Stimulated activated memory B cell treated with anti-CD40 and anti-IgM and Interleukin-4, amounts not matched to agents 10 μg/mL and 1 μg/mL and 100 μg/mL, for 72 hours (primary cell): ENCODE data around the gene PDLIM4.

Experiments
- ATAC-seq: fragments of 150-1000 bp; cut with Tn5 transposase; 2 replicates; pipeline ENCODE4 v1.10.0; 2021
- H3K27ac Mint-ChIP-seq: one replicate; pipeline ENCODE4 v1.8.0; 2022; ENCODE audit warnings: mild to moderate bottlenecking, mixed read lengths
- H3K27me3 Mint-ChIP-seq: one replicate; pipeline ENCODE4 v1.8.0; 2022; ENCODE audit warnings: mixed read lengths
- H3K36me3 Mint-ChIP-seq: one replicate; pipeline ENCODE4 v1.8.0; 2022; ENCODE audit warnings: mixed read lengths
- H3K4me1 Mint-ChIP-seq: one replicate; pipeline ENCODE4 v1.8.0; 2022; ENCODE audit warnings: mixed read lengths
- H3K4me3 Mint-ChIP-seq: one replicate; pipeline ENCODE4 v1.8.0; 2022; ENCODE audit warnings: mild to moderate bottlenecking, moderate library complexity, mixed read lengths
- H3K9me3 Mint-ChIP-seq: one replicate; pipeline ENCODE4 v1.8.0; 2022; ENCODE audit warnings: mixed read lengths

Gene PDLIM4

GRCh38 chr5:132256783-132257130 lies 739 bp upstream of the PDLIM4 start:
- ATAC-seq: no peak
- Mint-ChIP-seq H3K36me3 (no peaks in the 10 kb centered on the region), H3K27me3 (peaks cover 39% of the 10 kb centered on the region), H3K4me3 (no peak overlapping the region), H3K27ac (no peak overlapping the region), H3K4me1 (peaks cover 10% of the 10 kb centered on the region), H3K9me3 (no peaks in the 10 kb centered on the region)

GRCh38 chr5:132258102-132259068 lies 889 bp downstream of the PDLIM4 start:
- no peak overlapping the region for H3K4me3 Mint-ChIP-seq
- peaks cover 39% of the 10 kb centered on the region for H3K27me3 Mint-ChIP-seq
- no peak for ATAC-seq
- no peaks in the 10 kb centered on the region for H3K9me3 Mint-ChIP-seq
- no peak overlapping the region for H3K27ac Mint-ChIP-seq
- H3K4me1 Mint-ChIP-seq: peaks cover 10% of the 10 kb centered on the region
- H3K36me3 Mint-ChIP-seq: no peaks in the 10 kb centered on the region

- H3K27me3 Mint-ChIP-seq: peaks cover 39% of the 10 kb centered on the region
- H3K27ac Mint-ChIP-seq: no peak overlapping the region
- H3K4me3 Mint-ChIP-seq: no peak overlapping the region
- H3K4me1 Mint-ChIP-seq: peaks cover 10% of the 10 kb centered on the region
- no peaks in the 10 kb centered on the region for H3K9me3 Mint-ChIP-seq
- ATAC-seq: no peak
- no peaks in the 10 kb centered on the region for H3K36me3 Mint-ChIP-seq
Measured at GRCh38 chr5:132259069-132259851, 1.8 kb downstream of the PDLIM4 start.

GRCh38 chr5:132260051-132260450 lies 2.6 kb downstream of the PDLIM4 start:
- Mint-ChIP-seq H3K4me1 (peaks cover 10% of the 10 kb centered on the region), H3K9me3 (no peaks in the 10 kb centered on the region), H3K27me3 (peaks cover 35% of the 10 kb centered on the region), H3K27ac (no peak overlapping the region), H3K4me3 (no peak overlapping the region), H3K36me3 (no peaks in the 10 kb centered on the region)
- no peak for ATAC-seq

GRCh38 chr5:132260714-132261551 lies 3.4 kb downstream of the PDLIM4 start:
- Mint-ChIP-seq H3K27me3 (peaks cover 27% of the 10 kb centered on the region), H3K4me3 (no peak overlapping the region), H3K4me1 (peaks cover 10% of the 10 kb centered on the region), H3K36me3 (no peaks in the 10 kb centered on the region), H3K27ac (no peak overlapping the region), H3K9me3 (no peaks in the 10 kb centered on the region)
- ATAC-seq: peak; percentile 14

- Mint-ChIP-seq H3K27me3 (peaks cover 14% of the 10 kb centered on the region), H3K27ac (no peak overlapping the region), H3K9me3 (no peaks in the 10 kb centered on the region), H3K4me3 (no peak overlapping the region), H3K36me3 (no peaks in the 10 kb centered on the region), H3K4me1 (peaks cover 10% of the 10 kb centered on the region)
- no peak for ATAC-seq
Measured at GRCh38 chr5:132261881-132262845, 4.7 kb downstream of the PDLIM4 start.

GRCh38 chr5:132262882-132263547 lies 5.5 kb downstream of the PDLIM4 start:
- no peak overlapping the region for H3K27ac Mint-ChIP-seq
- peaks cover 14% of the 10 kb centered on the region for H3K4me1 Mint-ChIP-seq

GRCh38 chr5:132263548-132264261 lies 6.2 kb downstream of the PDLIM4 start:
- H3K36me3 Mint-ChIP-seq: no peaks in the 10 kb centered on the region
- ATAC-seq: no peak
- H3K4me3 Mint-ChIP-seq: no peak overlapping the region
- no peak overlapping the region for H3K27ac Mint-ChIP-seq
- peaks cover 19% of the 10 kb centered on the region for H3K4me1 Mint-ChIP-seq
- H3K9me3 Mint-ChIP-seq: no peaks in the 10 kb centered on the region
- H3K27me3 Mint-ChIP-seq: no peaks in the 10 kb centered on the region

More at GRCh38 chr5:132262882-132263547, 5.5 kb downstream of the PDLIM4 start:
- no peak for ATAC-seq
- no peaks in the 10 kb centered on the region for H3K9me3 Mint-ChIP-seq
- H3K36me3 Mint-ChIP-seq: no peaks in the 10 kb centered on the region
- no peak overlapping the region for H3K4me3 Mint-ChIP-seq
- peaks cover 6% of the 10 kb centered on the region for H3K27me3 Mint-ChIP-seq

GRCh38 chr5:132264546-132265335 lies 7.2 kb downstream of the PDLIM4 start:
- Mint-ChIP-seq H3K36me3 (no peaks in the 10 kb centered on the region), H3K4me1 (peaks cover 19% of the 10 kb centered on the region), H3K27ac (no peak overlapping the region), H3K4me3 (no peak overlapping the region), H3K27me3 (no peaks in the 10 kb centered on the region), H3K9me3 (no peaks in the 10 kb centered on the region)
- ATAC-seq: no peak

- no peak overlapping the region for H3K4me3 Mint-ChIP-seq
- no peak for ATAC-seq
- H3K9me3 Mint-ChIP-seq: no peaks in the 10 kb centered on the region
- no peaks in the 10 kb centered on the region for H3K27me3 Mint-ChIP-seq
- no peaks in the 10 kb centered on the region for H3K36me3 Mint-ChIP-seq
- peaks cover 13% of the 10 kb centered on the region for H3K4me1 Mint-ChIP-seq
- H3K27ac Mint-ChIP-seq: no peak overlapping the region
Measured at GRCh38 chr5:132265336-132266030, 8.0 kb downstream of the PDLIM4 start.

GRCh38 chr5:132266031-132266835 lies 8.7 kb downstream of the PDLIM4 start:
- ATAC-seq: no peak
- Mint-ChIP-seq H3K27ac (no peak overlapping the region), H3K36me3 (no peaks in the 10 kb centered on the region), H3K27me3 (no peaks in the 10 kb centered on the region), H3K9me3 (no peaks in the 10 kb centered on the region), H3K4me3 (no peak overlapping the region), H3K4me1 (peaks cover 14% of the 10 kb centered on the region)

- no peak for ATAC-seq
- Mint-ChIP-seq H3K27ac (no peak overlapping the region), H3K4me1 (peaks cover 19% of the 10 kb centered on the region), H3K4me3 (no peak overlapping the region), H3K36me3 (no peaks in the 10 kb centered on the region), H3K9me3 (no peaks in the 10 kb centered on the region), H3K27me3 (no peaks in the 10 kb centered on the region)
Measured at GRCh38 chr5:132266836-132267160, 9.3 kb downstream of the PDLIM4 start.
